Measurements from ENCODE around the gene ZC3H13. TPM values are rescaled to one million over a fixed set of nuclear protein-coding genes. Genes with fewer than 3 reads are reported as not detected.

ZC3H13 gene
- total RNA-seq, 1 experiment from 2014 or later: 9.5 TPM

DNA sequence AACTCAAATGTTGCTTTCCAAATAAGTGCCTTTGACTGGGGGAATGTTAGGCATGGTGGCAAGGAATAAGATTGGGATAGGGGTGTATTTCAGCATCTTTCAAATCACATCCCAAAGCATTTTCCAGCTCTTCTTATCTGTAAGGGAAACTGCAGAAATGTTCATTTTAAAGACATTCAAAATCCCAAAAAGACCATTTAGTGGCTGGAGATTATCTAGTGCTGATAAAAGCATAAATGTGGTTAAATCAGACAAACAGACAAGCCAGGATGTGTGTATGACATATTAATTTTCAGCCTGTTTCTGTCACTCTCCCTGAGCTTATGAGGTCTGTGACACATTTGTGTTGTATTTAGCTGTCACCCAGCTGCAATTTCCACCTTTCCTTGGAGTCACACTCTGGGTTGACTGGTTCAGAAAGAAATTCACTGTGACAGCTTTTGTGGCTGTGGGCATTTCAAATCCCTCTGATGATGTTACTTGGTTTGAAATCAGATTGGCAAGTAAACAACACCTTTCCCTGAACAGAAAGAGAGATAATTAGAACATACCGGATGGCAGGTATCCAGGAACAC lies 131.3 kb downstream of the ZC3H13 start:
- TF ChIP-seq EZH2 (IDR thresholded peaks at IDR 0.05; ENCODE audit: low read length, unreplicated experiment) (no peak), EZH2phosphoT487 (IDR thresholded peaks at IDR 0.05; ENCODE audit: borderline replicate concordance, low read length) (no peak)
- TF ChIP-seq, protein P1, sequence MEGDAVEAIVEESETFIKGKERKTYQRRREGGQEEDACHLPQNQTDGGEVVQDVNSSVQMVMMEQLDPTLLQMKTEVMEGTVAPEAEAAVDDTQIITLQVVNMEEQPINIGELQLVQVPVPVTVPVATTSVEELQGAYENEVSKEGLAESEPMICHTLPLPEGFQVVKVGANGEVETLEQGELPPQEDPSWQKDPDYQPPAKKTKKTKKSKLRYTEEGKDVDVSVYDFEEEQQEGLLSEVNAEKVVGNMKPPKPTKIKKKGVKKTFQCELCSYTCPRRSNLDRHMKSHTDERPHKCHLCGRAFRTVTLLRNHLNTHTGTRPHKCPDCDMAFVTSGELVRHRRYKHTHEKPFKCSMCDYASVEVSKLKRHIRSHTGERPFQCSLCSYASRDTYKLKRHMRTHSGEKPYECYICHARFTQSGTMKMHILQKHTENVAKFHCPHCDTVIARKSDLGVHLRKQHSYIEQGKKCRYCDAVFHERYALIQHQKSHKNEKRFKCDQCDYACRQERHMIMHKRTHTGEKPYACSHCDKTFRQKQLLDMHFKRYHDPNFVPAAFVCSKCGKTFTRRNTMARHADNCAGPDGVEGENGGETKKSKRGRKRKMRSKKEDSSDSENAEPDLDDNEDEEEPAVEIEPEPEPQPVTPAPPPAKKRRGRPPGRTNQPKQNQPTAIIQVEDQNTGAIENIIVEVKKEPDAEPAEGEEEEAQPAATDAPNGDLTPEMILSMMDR (conservative IDR thresholded peaks at IDR 0.05; ENCODE audit: low read depth, low read length): no peak
- Histone ChIP-seq H3K79me2 (ENCODE audit: low read length) (no peaks in the 10 kb centered on the region), H4K20me1 (ENCODE audit: low read length) (no peaks in the 10 kb centered on the region), H3F3A (ENCODE audit: low read length, unreplicated experiment) (no peaks in the 10 kb centered on the region), H3K4me2 (ENCODE audit: low read length) (no peak overlapping the region), H3K36me3 (ENCODE audit: low read depth, low read length) (no peaks in the 10 kb centered on the region), H2AFZ (ENCODE audit: low read length) (no peak overlapping the region), H3K9me3 (ENCODE audit: low read length) (no peaks in the 10 kb centered on the region), H3K9ac (ENCODE audit: low read length) (no peak overlapping the region), H3K27me3 (ENCODE audit: low read length) (no peaks in the 10 kb centered on the region), H3K9me2 (replicated peaks; ENCODE audit: low read length) (no peaks in the 10 kb centered on the region), H3K4me3 (ENCODE audit: low read length) (no peak overlapping the region), H3K4me1 (ENCODE audit: insufficient read depth, low read length) (no peaks in the 10 kb centered on the region), H3K27ac (ENCODE audit: low read length) (no peak overlapping the region)
- no TSS peak for BruUV-seq (replicated peaks)
- DNase-seq (no peak), ATAC-seq (no peak)
- CTCF ChIA-PET: no interaction called here
- POLR2A ChIA-PET (ENCODE audit: unreplicated experiment): no interaction called here
- intact Hi-C loops (cut with micrococcal nuclease): no loop called here

- ChIA-PET POLR2A (ENCODE audit: unreplicated experiment) (no interaction called here), CTCF (no interaction called here)
- ATAC-seq (no peak), DNase-seq (peak; percentile 16)
- no peak overlapping the region for H3K9ac ChIP-seq (ENCODE audit: low read length)
- H3K4me1 ChIP-seq (ENCODE audit: insufficient read depth, low read length): no peaks in the 10 kb centered on the region
- TF ChIP-seq, protein P1 (conservative IDR thresholded peaks at IDR 0.05; ENCODE audit: low read depth, low read length): no peak
- no peak for TF ChIP-seq EZH2 (IDR thresholded peaks at IDR 0.05; ENCODE audit: low read length, unreplicated experiment)
- no peak for TF ChIP-seq EZH2phosphoT487 (IDR thresholded peaks at IDR 0.05; ENCODE audit: borderline replicate concordance, low read length)
- intact Hi-C loops (cut with micrococcal nuclease): no loop called here
- no peak overlapping the region for H3K4me3 ChIP-seq (ENCODE audit: low read length)
- H3K9me3 ChIP-seq (ENCODE audit: low read length): no peaks in the 10 kb centered on the region
- no peak overlapping the region for H2AFZ ChIP-seq (ENCODE audit: low read length)
- no TSS peak for BruUV-seq (replicated peaks)
- no peak overlapping the region for H3K4me2 ChIP-seq (ENCODE audit: low read length)
- no peaks in the 10 kb centered on the region for H3K9me2 ChIP-seq (replicated peaks; ENCODE audit: low read length)
- H3K79me2 ChIP-seq (ENCODE audit: low read length): no peaks in the 10 kb centered on the region
- no peak overlapping the region for H3K27ac ChIP-seq (ENCODE audit: low read length)
- H3K36me3 ChIP-seq (ENCODE audit: low read depth, low read length): no peaks in the 10 kb centered on the region
- no peaks in the 10 kb centered on the region for H3K27me3 ChIP-seq (ENCODE audit: low read length)
- no peaks in the 10 kb centered on the region for H3F3A ChIP-seq (ENCODE audit: low read length, unreplicated experiment)
- no peaks in the 10 kb centered on the region for H4K20me1 ChIP-seq (ENCODE audit: low read length)
Observed at GRCh38 chr13:45918597-45918996, 133.9 kb downstream of the ZC3H13 start.

DNA sequence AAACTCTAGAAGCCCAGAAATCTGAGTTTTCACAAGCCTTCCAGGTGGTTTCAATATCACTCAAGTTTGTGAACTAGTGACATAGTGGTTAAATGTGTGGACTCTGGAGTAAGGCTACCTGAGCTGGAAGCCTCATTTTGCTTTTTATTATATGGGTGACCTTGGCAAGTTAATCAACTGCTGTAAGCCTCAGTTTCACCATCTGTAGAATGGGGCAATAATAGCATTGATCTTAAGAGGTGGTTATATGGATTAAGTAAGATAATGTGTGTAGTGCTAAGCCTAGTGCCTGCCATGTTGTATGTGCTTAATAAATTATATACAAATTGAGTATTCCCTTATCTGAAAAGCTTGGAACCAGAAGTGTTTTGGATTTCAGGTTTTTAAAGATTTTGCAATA lies 135.5 kb downstream of the ZC3H13 start:
- H3K36me3 ChIP-seq (ENCODE audit: low read depth, low read length): no peaks in the 10 kb centered on the region

More for the DNA sequence above, 135.5 kb downstream of the ZC3H13 start:
- H3K79me2 ChIP-seq (ENCODE audit: low read length): no peaks in the 10 kb centered on the region
- DNase-seq (no peak), ATAC-seq (no peak)
- no peaks in the 10 kb centered on the region for H4K20me1 ChIP-seq (ENCODE audit: low read length)
- H3K4me3 ChIP-seq (ENCODE audit: low read length): no peak overlapping the region
- no TSS peak for BruUV-seq (replicated peaks)
- no peak overlapping the region for H2AFZ ChIP-seq (ENCODE audit: low read length)
- H3K27ac ChIP-seq (ENCODE audit: low read length): no peak overlapping the region
- H3K4me2 ChIP-seq (ENCODE audit: low read length): no peak overlapping the region
- POLR2A ChIA-PET (ENCODE audit: unreplicated experiment): interaction anchor here (0.6 kb wide), 1 partner anchor 585 kb away, joined by 14 read pairs; no protein-coding TSS in a partner anchor
- CTCF ChIA-PET: no interaction called here
- H3K9me3 ChIP-seq (ENCODE audit: low read length): no peaks in the 10 kb centered on the region
- intact Hi-C loops (cut with micrococcal nuclease): no loop called here
- TF ChIP-seq EZH2 (IDR thresholded peaks at IDR 0.05; ENCODE audit: low read length, unreplicated experiment): no peak
- TF ChIP-seq EZH2phosphoT487 (IDR thresholded peaks at IDR 0.05; ENCODE audit: borderline replicate concordance, low read length): no peak
- TF ChIP-seq, protein P1 (conservative IDR thresholded peaks at IDR 0.05; ENCODE audit: low read depth, low read length): no peak
- no peaks in the 10 kb centered on the region for H3K9me2 ChIP-seq (replicated peaks; ENCODE audit: low read length)
- H3K9ac ChIP-seq (ENCODE audit: low read length): no peak overlapping the region
- H3K4me1 ChIP-seq (ENCODE audit: insufficient read depth, low read length): no peaks in the 10 kb centered on the region
- no peaks in the 10 kb centered on the region for H3K27me3 ChIP-seq (ENCODE audit: low read length)
- no peaks in the 10 kb centered on the region for H3F3A ChIP-seq (ENCODE audit: low read length, unreplicated experiment)
